GM12801 (cell line): ENCODE measurements around the gene PSMD14.

Source experiments
- TF ChIP-seq, protein P1 (sequence below): IDR thresholded peaks from one replicate; pipeline ENCODE4 v1.5.1; 2011; ENCODE audit warnings: control low read depth; ENCODE audit not compliant: insufficient read length; ENCODE audit errors: extremely low read depth

The PSMD14 gene

DNA sequence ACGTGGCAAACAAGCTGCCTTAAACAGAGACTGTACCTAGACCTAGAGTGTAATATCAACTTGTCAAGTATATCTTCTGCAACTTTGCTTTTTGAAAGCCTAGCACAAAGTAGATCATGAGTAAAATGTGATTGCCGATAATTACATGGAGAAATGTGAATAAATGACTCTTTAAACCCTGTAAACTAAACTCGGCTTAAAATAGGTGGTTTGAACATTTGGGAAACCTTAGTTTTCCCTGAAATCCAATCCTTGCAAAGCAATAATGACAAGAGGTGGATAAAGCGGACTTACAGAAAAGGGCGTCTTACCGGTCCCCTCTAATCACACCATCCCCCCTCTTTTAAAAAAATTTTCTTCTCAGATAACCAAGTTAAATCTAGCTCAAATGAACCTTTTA, 549 bp upstream of the PSMD14 start:
- TF ChIP-seq, protein P1, sequence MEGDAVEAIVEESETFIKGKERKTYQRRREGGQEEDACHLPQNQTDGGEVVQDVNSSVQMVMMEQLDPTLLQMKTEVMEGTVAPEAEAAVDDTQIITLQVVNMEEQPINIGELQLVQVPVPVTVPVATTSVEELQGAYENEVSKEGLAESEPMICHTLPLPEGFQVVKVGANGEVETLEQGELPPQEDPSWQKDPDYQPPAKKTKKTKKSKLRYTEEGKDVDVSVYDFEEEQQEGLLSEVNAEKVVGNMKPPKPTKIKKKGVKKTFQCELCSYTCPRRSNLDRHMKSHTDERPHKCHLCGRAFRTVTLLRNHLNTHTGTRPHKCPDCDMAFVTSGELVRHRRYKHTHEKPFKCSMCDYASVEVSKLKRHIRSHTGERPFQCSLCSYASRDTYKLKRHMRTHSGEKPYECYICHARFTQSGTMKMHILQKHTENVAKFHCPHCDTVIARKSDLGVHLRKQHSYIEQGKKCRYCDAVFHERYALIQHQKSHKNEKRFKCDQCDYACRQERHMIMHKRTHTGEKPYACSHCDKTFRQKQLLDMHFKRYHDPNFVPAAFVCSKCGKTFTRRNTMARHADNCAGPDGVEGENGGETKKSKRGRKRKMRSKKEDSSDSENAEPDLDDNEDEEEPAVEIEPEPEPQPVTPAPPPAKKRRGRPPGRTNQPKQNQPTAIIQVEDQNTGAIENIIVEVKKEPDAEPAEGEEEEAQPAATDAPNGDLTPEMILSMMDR: no peak

DNA sequence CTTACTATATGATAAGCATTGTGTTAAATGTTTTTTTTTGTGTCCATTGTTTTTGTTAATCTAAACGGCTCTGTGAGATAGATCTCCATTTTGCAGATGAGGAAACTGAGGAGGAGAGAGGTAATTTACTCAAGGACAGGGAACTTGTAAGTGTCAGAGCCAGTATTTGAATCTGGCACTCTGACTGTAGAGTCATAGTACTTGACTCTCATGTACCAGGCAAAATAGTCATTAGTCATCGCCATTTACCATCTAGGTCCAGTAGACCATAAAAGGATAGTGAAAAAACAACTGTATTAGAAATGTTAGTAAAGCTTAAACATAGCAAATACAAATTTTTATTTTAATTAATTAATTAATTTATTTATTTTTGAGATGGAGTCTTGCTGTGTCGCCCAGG, 4.8 kb downstream of the PSMD14 start:
- TF ChIP-seq, protein P1: no peak

- TF ChIP-seq, protein P1: no peak
Measured at GRCh38 chr2:161315380-161315779, 7.2 kb downstream of the PSMD14 start.

DNA sequence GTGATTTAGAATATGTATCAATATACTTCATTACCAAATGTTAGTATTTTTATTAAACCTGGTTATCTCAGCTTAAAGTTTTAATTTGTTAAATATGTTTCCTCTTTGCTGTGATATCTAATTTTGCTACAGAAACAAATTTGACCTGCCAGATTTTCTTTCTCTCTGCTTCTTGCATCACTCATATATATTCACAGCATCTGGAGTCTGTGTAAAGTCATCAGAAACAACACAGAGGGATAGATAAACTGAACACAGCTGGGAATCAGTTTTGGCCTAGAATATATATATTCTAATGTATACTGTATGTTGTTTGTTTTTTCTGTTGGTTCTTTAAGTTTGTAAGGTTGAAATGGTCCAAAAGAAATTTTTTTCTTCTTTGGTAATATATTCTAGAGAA, 8.5 kb downstream of the PSMD14 start:
- TF ChIP-seq, protein P1: no peak

GRCh38 chr2:161321944-161322648, 13.9 kb downstream of the PSMD14 start:
- TF ChIP-seq, protein P1: no peak

DNA sequence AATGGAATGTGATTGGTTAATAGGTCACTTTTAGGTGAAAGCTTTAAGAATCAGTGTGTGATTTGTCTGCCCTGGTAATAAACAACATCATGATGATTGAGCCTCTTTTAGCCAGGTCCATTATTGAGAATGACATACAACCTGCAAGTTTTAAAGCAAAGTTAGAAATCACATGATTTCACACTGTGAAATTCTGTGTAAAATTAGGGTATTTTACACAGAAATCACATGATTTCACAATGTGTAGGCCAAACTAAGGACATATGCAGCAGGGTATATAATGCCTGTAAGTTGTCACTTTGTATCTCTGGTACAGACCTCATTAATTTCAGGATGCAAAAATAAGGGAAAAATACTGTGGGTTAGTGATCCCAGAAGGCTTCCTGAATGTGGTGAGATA, 16.7 kb downstream of the PSMD14 start:
- TF ChIP-seq, protein P1: no peak

- TF ChIP-seq, protein P1: no peak
Measured at GRCh38 chr2:161327582-161327981, 19.4 kb downstream of the PSMD14 start.
